ENCODE results near the gene DOK5. TPM values are rescaled to one million over a fixed set of nuclear protein-coding genes. Genes with fewer than 3 reads are reported as not detected.

DOK5 gene
- total and polyA plus RNA-seq, 2 experiments from 2014 or later = 5.0 to 6.9 TPM

DNA sequence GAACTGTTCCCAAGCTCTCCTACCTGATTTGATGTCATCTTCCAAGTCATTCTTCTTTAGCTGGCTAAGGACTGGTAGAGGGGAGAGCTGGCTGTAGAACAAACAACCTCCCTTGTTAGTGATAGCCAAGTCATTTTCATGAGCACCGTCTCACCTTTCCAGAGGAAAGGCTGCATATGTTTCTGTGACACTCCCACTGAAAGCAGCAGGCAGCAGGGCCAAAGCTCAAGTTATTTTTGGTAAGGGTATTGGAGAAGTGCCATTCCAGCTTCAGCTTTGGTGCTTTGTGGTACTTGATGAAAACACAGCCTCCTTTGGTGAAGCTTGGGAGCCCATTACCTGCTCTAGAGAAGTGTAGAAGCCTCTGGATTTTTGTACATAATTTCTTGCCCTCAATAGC lies 5.4 kb upstream of the DOK5 start:
- Mint-ChIP-seq H3K4me1 (peaks cover 5% of the 10 kb centered on the region; the same call in 2 of the 3 replicates), H3K27ac (no peak overlapping the region), H3K4me3 (no peak overlapping the region), H3K27me3 (ENCODE audit: insufficient read depth, low read depth, poor library complexity) (peaks cover 6% of the 10 kb centered on the region), H3K9me3 (no peaks in the 10 kb centered on the region), H3K36me3 (ENCODE audit: low read depth) (no peaks in the 10 kb centered on the region)
- Histone ChIP-seq H3K79me2 (replicated peaks; ENCODE audit: insufficient read depth) (no peaks in the 10 kb centered on the region), H3K4me2 (no peak overlapping the region), H3K36me3 (ENCODE audit: insufficient read depth) (no peaks in the 10 kb centered on the region), H4K20me1 (replicated peaks; ENCODE audit: insufficient read depth) (no peaks in the 10 kb centered on the region), H3K4me1 (ENCODE audit: insufficient read depth) (no peaks in the 10 kb centered on the region), H3K27ac (ENCODE audit: low read depth) (no peak overlapping the region), H3F3A (replicated peaks; ENCODE audit: low read depth) (0 out of 2 replicates have a peak, but pooled peaks cover 9% of the 10 kb centered on the region), H2AFZ (0 out of 2 replicates have a peak overlapping the region, but pooled peaks have one; percentile 3), H3K27me3 (ENCODE audit: insufficient read depth) (0 out of 2 replicates have a peak, but pooled peaks cover 8% of the 10 kb centered on the region), H3K4me3 (no peak overlapping the region), H3K9me2 (ENCODE audit: insufficient read depth) (no peaks in the 10 kb centered on the region)
- ATAC-seq (no peak), DNase-seq (ENCODE audit: low spot score) (no peak)
- TF ChIP-seq EZH2 (IDR thresholded peaks at IDR 0.05; ENCODE audit: low read depth, unreplicated experiment) (no peak), STAT1 (IDR thresholded peaks at IDR 0.05; ENCODE audit: unreplicated experiment) (no peak), ZNF462 (CRISPR knock-in tag; IDR thresholded peaks at IDR 0.05) (no peak), ZNF331 (CRISPR knock-in tag; IDR thresholded peaks at IDR 0.05; ENCODE audit: low read depth) (no peak), EZH2phosphoT487 (IDR thresholded peaks at IDR 0.05; ENCODE audit: unreplicated experiment) (no peak), CREB1 (CRISPR knock-in tag; IDR thresholded peaks at IDR 0.05; ENCODE audit: low read depth) (no peak), JUNB (IDR thresholded peaks at IDR 0.05; ENCODE audit: unreplicated experiment) (no peak), NANOG (IDR thresholded peaks at IDR 0.05; ENCODE audit: borderline replicate concordance) (no peak), CTCF (conservative IDR thresholded peaks at IDR 0.05; ENCODE audit: low read depth in 2 of 2) (no peak)
- TF ChIP-seq, protein P1, sequence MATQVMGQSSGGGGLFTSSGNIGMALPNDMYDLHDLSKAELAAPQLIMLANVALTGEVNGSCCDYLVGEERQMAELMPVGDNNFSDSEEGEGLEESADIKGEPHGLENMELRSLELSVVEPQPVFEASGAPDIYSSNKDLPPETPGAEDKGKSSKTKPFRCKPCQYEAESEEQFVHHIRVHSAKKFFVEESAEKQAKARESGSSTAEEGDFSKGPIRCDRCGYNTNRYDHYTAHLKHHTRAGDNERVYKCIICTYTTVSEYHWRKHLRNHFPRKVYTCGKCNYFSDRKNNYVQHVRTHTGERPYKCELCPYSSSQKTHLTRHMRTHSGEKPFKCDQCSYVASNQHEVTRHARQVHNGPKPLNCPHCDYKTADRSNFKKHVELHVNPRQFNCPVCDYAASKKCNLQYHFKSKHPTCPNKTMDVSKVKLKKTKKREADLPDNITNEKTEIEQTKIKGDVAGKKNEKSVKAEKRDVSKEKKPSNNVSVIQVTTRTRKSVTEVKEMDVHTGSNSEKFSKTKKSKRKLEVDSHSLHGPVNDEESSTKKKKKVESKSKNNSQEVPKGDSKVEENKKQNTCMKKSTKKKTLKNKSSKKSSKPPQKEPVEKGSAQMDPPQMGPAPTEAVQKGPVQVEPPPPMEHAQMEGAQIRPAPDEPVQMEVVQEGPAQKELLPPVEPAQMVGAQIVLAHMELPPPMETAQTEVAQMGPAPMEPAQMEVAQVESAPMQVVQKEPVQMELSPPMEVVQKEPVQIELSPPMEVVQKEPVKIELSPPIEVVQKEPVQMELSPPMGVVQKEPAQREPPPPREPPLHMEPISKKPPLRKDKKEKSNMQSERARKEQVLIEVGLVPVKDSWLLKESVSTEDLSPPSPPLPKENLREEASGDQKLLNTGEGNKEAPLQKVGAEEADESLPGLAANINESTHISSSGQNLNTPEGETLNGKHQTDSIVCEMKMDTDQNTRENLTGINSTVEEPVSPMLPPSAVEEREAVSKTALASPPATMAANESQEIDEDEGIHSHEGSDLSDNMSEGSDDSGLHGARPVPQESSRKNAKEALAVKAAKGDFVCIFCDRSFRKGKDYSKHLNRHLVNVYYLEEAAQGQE (IDR thresholded peaks at IDR 0.05; ENCODE audit: unreplicated experiment) = no peak

Data from GM23338 (cell line).